Activated CD4-positive, alpha-beta T cell treated with anti-CD3 and anti-CD28 coated beads, Interleukin-2, amount 10 ng/mL, durations not matched to agents 24 days and 14 days (primary cell): ENCODE results near the gene SUGCT. TPM values are rescaled to one million over a fixed set of nuclear protein-coding genes. Genes with fewer than 3 reads are reported as not detected.

ENCODE experiments used
- DNase-seq: peaks from one replicate; pipeline ENCODE4 v3.0.0; 2022
- H3K27ac Mint-ChIP-seq: one replicate; pipeline ENCODE4 v1.8.0; 2022; ENCODE audit warnings: mild to moderate bottlenecking, mixed read lengths
- H3K27me3 Mint-ChIP-seq: one replicate; pipeline ENCODE4 v1.8.0; 2022; ENCODE audit warnings: mixed read lengths
- H3K36me3 Mint-ChIP-seq: one replicate; pipeline ENCODE4 v1.8.0; 2022; ENCODE audit warnings: low read depth, mild to moderate bottlenecking, mixed read lengths
- H3K4me1 Mint-ChIP-seq: one replicate; pipeline ENCODE4 v1.8.0; 2021; ENCODE audit warnings: mixed read lengths
- H3K4me3 Mint-ChIP-seq: one replicate; pipeline ENCODE4 v1.8.0; 2022; ENCODE audit warnings: mild to moderate bottlenecking, moderate library complexity, mixed read lengths
- H3K9me3 Mint-ChIP-seq: one replicate; pipeline ENCODE4 v1.8.0; 2021; ENCODE audit warnings: mixed read lengths
- intact Hi-C: fragments of 100-400 bp; cut with micrococcal nuclease; formaldehyde crosslinking; loops from one replicate; pipeline ENCODE4 v1.15.1; 2023
- total RNA-seq: library from RNA; stranded (reverse); gene quantifications from 2 replicates; pipeline ENCODE4 v1.2.3, GENCODE V29; 2022

The SUGCT gene
- total RNA-seq, 1 donor from 2014 or later, result 0.91 TPM

- Mint-ChIP-seq H3K27ac (no peak overlapping the region), H3K27me3 (no peaks in the 10 kb centered on the region), H3K9me3 (no peaks in the 10 kb centered on the region), H3K36me3 (no peaks in the 10 kb centered on the region), H3K4me1 (no peaks in the 10 kb centered on the region), H3K4me3 (no peak overlapping the region)
- no peak for DNase-seq
- intact Hi-C loops, result no loop called here
These were observed 746.7 kb downstream of the SUGCT start for GRCh38 chr7:40881405-40881926.

DNA sequence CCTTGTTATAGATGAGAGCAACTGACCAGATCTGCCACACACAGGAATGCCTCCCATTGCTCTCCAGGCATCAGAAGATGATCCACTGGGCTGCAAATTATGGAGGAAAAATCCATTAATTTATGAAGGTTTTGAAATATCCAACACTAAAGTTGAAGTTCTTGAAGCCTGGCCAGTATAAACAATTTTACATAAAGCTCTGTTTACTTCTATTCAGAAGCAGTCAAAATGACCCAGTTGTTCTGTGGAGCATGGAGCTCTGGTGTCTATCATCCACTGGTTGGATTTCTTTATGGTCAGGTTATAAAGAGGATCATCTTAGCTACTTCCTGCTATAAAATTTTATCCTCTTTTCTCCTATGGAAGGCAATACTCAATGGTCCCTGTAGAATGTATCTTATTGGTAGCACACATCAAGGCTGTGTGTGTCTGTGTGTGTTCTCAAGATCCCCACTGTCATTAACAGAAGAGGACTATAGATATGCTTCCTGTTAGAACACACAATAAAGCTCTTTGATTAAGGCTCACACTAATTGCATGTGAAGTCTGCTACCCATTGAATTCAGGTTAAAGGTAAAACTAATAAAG lies 747.4 kb downstream of the SUGCT start:
- Mint-ChIP-seq H3K9me3 (no peaks in the 10 kb centered on the region), H3K27ac (no peak overlapping the region), H3K27me3 (no peaks in the 10 kb centered on the region), H3K36me3 (no peaks in the 10 kb centered on the region), H3K4me3 (no peak overlapping the region), H3K4me1 (no peaks in the 10 kb centered on the region)
- no peak for DNase-seq
- intact Hi-C loops, result no loop called here

GRCh38 chr7:40883826-40884225 lies 749.0 kb downstream of the SUGCT start:
- Mint-ChIP-seq H3K36me3 (no peaks in the 10 kb centered on the region), H3K27ac (no peak overlapping the region), H3K4me3 (no peak overlapping the region), H3K4me1 (no peaks in the 10 kb centered on the region), H3K9me3 (no peaks in the 10 kb centered on the region), H3K27me3 (no peaks in the 10 kb centered on the region)
- intact Hi-C loops, result no loop called here
- no peak for DNase-seq

DNA sequence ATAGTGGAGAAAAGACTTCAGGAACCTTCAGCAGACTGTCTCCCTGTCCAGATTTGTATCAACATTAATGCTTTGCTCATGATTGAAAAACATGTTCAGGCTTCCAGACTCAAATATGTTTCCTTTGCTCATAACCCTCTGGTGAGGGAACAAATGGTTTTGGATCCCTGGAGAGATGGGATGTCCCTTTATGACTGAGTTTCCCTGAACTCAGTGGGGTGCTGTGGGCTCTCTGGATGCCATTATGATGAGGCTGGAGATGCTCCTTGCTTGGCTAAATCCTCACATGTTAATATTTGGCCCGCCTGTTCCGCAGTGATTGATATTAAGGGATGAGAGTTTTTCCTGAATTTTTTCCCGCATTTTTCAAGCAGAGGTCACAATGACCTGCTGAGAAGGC lies 749.4 kb downstream of the SUGCT start:
- Mint-ChIP-seq H3K36me3 (no peaks in the 10 kb centered on the region), H3K4me3 (no peak overlapping the region), H3K27me3 (no peaks in the 10 kb centered on the region), H3K27ac (no peak overlapping the region), H3K4me1 (no peaks in the 10 kb centered on the region), H3K9me3 (no peaks in the 10 kb centered on the region)
- no peak for DNase-seq
- intact Hi-C loops, result no loop called here

GRCh38 chr7:40885503-40885902 lies 750.7 kb downstream of the SUGCT start:
- Mint-ChIP-seq H3K4me3 (no peak overlapping the region), H3K27ac (no peak overlapping the region), H3K9me3 (peaks cover 3% of the 10 kb centered on the region), H3K36me3 (no peaks in the 10 kb centered on the region), H3K27me3 (no peaks in the 10 kb centered on the region), H3K4me1 (no peaks in the 10 kb centered on the region)
- no peak for DNase-seq
- intact Hi-C loops, result no loop called here

- H3K9me3 Mint-ChIP-seq, result peaks cover 8% of the 10 kb centered on the region
- intact Hi-C loops, result no loop called here
- no peaks in the 10 kb centered on the region for H3K27me3 Mint-ChIP-seq
- no peak overlapping the region for H3K4me3 Mint-ChIP-seq
- DNase-seq, result no peak
- H3K36me3 Mint-ChIP-seq, result no peaks in the 10 kb centered on the region
- no peak overlapping the region for H3K27ac Mint-ChIP-seq
- no peaks in the 10 kb centered on the region for H3K4me1 Mint-ChIP-seq
These were observed 752.3 kb downstream of the SUGCT start for GRCh38 chr7:40887099-40887498.

- Mint-ChIP-seq H3K27me3 (no peaks in the 10 kb centered on the region), H3K36me3 (no peaks in the 10 kb centered on the region), H3K27ac (no peak overlapping the region), H3K9me3 (peaks cover 8% of the 10 kb centered on the region), H3K4me3 (no peak overlapping the region), H3K4me1 (no peaks in the 10 kb centered on the region)
- intact Hi-C loops, result no loop called here
- DNase-seq, result no peak
These were observed 753.7 kb downstream of the SUGCT start for GRCh38 chr7:40888499-40888898.

DNA sequence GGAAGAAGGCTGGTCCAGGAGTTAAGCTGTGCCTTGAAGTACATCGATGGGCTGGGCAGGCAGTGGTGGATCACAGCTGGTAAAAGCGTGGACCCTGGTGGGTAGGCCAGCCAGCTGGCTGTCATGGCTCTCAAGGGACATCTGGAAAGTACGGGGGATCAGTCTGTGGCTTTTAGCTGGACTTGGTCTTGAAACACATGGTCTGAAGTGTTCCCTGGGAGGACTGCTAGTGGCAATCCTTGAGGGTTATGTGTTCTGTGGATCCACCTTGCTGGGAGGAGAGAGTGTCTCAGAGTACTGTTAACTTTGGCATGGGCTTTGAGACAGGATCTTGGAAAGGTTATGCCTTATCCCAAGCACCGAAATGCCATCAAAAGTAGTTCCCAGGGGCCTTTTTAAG lies 754.3 kb downstream of the SUGCT start:
- no peaks in the 10 kb centered on the region for H3K27me3 Mint-ChIP-seq
- H3K4me1 Mint-ChIP-seq, result no peaks in the 10 kb centered on the region
- DNase-seq, result no peak
- H3K36me3 Mint-ChIP-seq, result no peaks in the 10 kb centered on the region
- H3K4me3 Mint-ChIP-seq, result no peak overlapping the region
- H3K9me3 Mint-ChIP-seq, result peaks cover 8% of the 10 kb centered on the region
- H3K27ac Mint-ChIP-seq, result no peak overlapping the region
- intact Hi-C loops, result no loop called here

DNA sequence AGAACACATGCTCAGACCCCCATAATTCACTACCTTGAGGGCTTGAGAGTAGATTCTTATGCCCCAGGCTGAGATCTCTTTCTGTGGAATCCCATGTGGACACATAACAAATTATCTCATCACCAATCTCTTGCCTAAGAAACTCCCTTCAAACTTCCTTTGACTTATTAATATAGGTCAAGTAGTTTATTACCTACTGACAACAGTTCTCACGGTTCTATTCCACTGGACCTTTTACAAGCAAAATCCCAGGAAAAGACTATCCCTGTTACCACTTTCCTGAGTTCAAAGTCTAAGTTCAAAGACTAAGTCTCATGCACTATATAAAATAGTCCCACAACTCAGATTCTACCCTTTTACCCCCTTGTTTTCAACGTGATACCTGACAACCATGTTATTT lies 754.7 kb downstream of the SUGCT start:
- H3K4me3 Mint-ChIP-seq, result no peak overlapping the region
- DNase-seq, result no peak
- intact Hi-C loops, result no loop called here
- no peaks in the 10 kb centered on the region for H3K36me3 Mint-ChIP-seq
- H3K27ac Mint-ChIP-seq, result no peak overlapping the region
- peaks cover 8% of the 10 kb centered on the region for H3K9me3 Mint-ChIP-seq
- H3K27me3 Mint-ChIP-seq, result no peaks in the 10 kb centered on the region
- no peaks in the 10 kb centered on the region for H3K4me1 Mint-ChIP-seq

GRCh38 chr7:40890088-40890692 lies 755.4 kb downstream of the SUGCT start:
- Mint-ChIP-seq H3K36me3 (no peaks in the 10 kb centered on the region), H3K27ac (no peak overlapping the region), H3K9me3 (peaks cover 10% of the 10 kb centered on the region), H3K4me3 (no peak overlapping the region), H3K27me3 (no peaks in the 10 kb centered on the region), H3K4me1 (no peaks in the 10 kb centered on the region)
- no peak for DNase-seq
- intact Hi-C loops, result no loop called here

DNA sequence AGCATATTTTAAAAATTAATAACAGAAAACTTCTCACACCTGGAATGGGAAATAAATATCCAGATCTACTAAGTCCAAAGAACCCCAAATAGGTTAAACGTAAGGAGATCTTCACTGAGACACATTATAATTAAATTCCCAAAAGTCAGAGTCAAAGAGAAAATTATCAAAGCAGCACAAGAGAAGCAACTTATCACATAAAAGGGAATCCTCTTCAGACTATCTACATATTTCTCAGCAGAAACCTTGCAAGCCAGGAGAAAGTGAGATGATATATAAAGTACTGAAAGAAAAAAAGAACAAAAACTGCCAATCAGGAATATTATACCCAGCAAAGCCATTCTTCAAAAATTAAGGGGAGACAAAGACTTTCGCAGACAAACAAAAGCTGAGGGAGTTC lies 756.4 kb downstream of the SUGCT start:
- H3K36me3 Mint-ChIP-seq, result no peaks in the 10 kb centered on the region
- no peaks in the 10 kb centered on the region for H3K4me1 Mint-ChIP-seq
- DNase-seq, result no peak
- H3K9me3 Mint-ChIP-seq, result peaks cover 10% of the 10 kb centered on the region
- intact Hi-C loops, result no loop called here
- no peak overlapping the region for H3K4me3 Mint-ChIP-seq
- no peak overlapping the region for H3K27ac Mint-ChIP-seq
- H3K27me3 Mint-ChIP-seq, result no peaks in the 10 kb centered on the region

GRCh38 chr7:40899151-40899550 lies 764.3 kb downstream of the SUGCT start:
- DNase-seq, result no peak
- H3K4me3 Mint-ChIP-seq, result no peak overlapping the region
- H3K4me1 Mint-ChIP-seq, result no peaks in the 10 kb centered on the region
- peaks cover 5% of the 10 kb centered on the region for H3K9me3 Mint-ChIP-seq
- intact Hi-C loops, result no loop called here
- H3K27ac Mint-ChIP-seq, result no peak overlapping the region
- no peaks in the 10 kb centered on the region for H3K36me3 Mint-ChIP-seq
- H3K27me3 Mint-ChIP-seq, result no peaks in the 10 kb centered on the region

- Mint-ChIP-seq H3K4me1 (no peaks in the 10 kb centered on the region), H3K27ac (no peak overlapping the region), H3K36me3 (no peaks in the 10 kb centered on the region), H3K4me3 (no peak overlapping the region), H3K27me3 (no peaks in the 10 kb centered on the region), H3K9me3 (peaks cover 5% of the 10 kb centered on the region)
- no peak for DNase-seq
- intact Hi-C loops, result no loop called here
These were observed 765.1 kb downstream of the SUGCT start for GRCh38 chr7:40899636-40900507.

DNA sequence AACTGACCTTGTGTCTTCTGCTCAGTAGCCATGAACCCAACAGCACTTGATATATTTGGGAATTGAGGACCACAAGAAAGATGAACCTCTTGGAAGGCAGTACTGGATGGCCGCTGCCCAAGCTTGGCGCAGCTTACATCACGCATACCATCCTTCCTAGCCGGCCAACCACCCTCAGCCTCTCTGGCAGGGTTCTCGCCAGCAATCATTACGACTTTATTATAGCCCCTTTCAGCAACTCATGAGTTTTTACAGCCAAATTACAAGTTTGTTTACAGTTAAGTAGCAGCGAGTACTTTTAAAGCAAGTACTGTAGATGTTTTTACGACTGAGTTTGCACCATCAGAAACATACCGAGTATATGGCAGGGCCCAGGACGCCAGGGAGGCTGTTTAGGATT lies 769.1 kb downstream of the SUGCT start:
- intact Hi-C loops, result no loop called here
- Mint-ChIP-seq H3K4me3 (no peak overlapping the region), H3K9me3 (peaks cover 2% of the 10 kb centered on the region), H3K27ac (no peak overlapping the region), H3K36me3 (no peaks in the 10 kb centered on the region), H3K4me1 (no peaks in the 10 kb centered on the region), H3K27me3 (no peaks in the 10 kb centered on the region)
- no peak for DNase-seq
